Calu3 (cell line): ENCODE data around the gene CCSER1. TPM values are rescaled to one million over a fixed set of nuclear protein-coding genes. Genes with fewer than 3 reads are reported as not detected.

Source experiments
- BruUV-seq: library from RNA; stranded (reverse); fragments of 400-500 nt; replicated peaks from 2 replicates; lab custom pipeline; 2021; lab: Mats Ljungman, UMichigan
- CTCF ChIA-PET: fragments of 300-600 bp; sonication (Branson Sonifier 250); formaldehyde crosslinking; loops from one replicate; lab custom pipeline; 2022; ENCODE audit warnings: antibody characterized with exemption; lab: Charles Lee
- DNase-seq: peaks from one replicate; pipeline ENCODE4 v3.0.0; 2022
- H3K27ac Mint-ChIP-seq: one replicate; pipeline ENCODE4 v1.8.0; 2022; ENCODE audit warnings: mixed read lengths; ENCODE audit not compliant: unreplicated experiment
- H3K27me3 Mint-ChIP-seq: one replicate; pipeline ENCODE4 v1.8.0; 2022; ENCODE audit warnings: mixed read lengths; ENCODE audit not compliant: unreplicated experiment
- H3K36me3 Mint-ChIP-seq: one replicate; pipeline ENCODE4 v1.8.0; 2022; ENCODE audit warnings: mild to moderate bottlenecking, moderate library complexity, mixed read lengths; ENCODE audit not compliant: insufficient read depth, unreplicated experiment
- H3K4me1 Mint-ChIP-seq: one replicate; pipeline ENCODE4 v1.8.0; 2022; ENCODE audit warnings: mild to moderate bottlenecking, low read depth, mixed read lengths; ENCODE audit not compliant: unreplicated experiment
- H3K4me3 Mint-ChIP-seq: one replicate; pipeline ENCODE4 v1.8.0; 2022; ENCODE audit warnings: mild to moderate bottlenecking, low read depth, moderate library complexity, mixed read lengths; ENCODE audit not compliant: unreplicated experiment
- H3K9me3 Mint-ChIP-seq: one replicate; pipeline ENCODE4 v1.8.0; 2022; ENCODE audit warnings: low read depth, mixed read lengths; ENCODE audit not compliant: unreplicated experiment
- CTCF ChIP-seq: fragments of 200-600 bp; IDR thresholded peaks from one replicate; pipeline ENCODE4 v1.8.0; 2022; ENCODE audit warnings: antibody characterized with exemption; ENCODE audit not compliant: unreplicated experiment
- intact Hi-C: fragments of 100-400 bp; cut with micrococcal nuclease; formaldehyde crosslinking; loops from one replicate; pipeline ENCODE4 v1.10.0; 2022; ENCODE audit not compliant: unreplicated experiment
- total RNA-seq: library from RNA; stranded (reverse); gene quantifications from 2 replicates; pipeline ENCODE4 v1.2.3, GENCODE V29; 2022

Gene CCSER1
- total RNA-seq, 1 experiment from 2014 or later: 6.2 TPM

- H3K27ac Mint-ChIP-seq: no peak overlapping the region
Measured at GRCh38 chr4:90994851-90995574, 867.8 kb downstream of the CCSER1 start.

GRCh38 chr4:90995996-90996395, 868.8 kb downstream of the CCSER1 start:
- no peak for DNase-seq
- BruUV-seq: no TSS peak
- TF ChIP-seq CTCF: no peak
- H3K27ac Mint-ChIP-seq: no peak overlapping the region
- H3K36me3 Mint-ChIP-seq: no peaks in the 10 kb centered on the region
- H3K4me3 Mint-ChIP-seq: no peak overlapping the region
- H3K9me3 Mint-ChIP-seq: no peaks in the 10 kb centered on the region
- intact Hi-C loops: no loop called here
- no peaks in the 10 kb centered on the region for H3K4me1 Mint-ChIP-seq
- no peaks in the 10 kb centered on the region for H3K27me3 Mint-ChIP-seq
- CTCF ChIA-PET: no interaction called here

More at GRCh38 chr4:90994851-90995574, 867.8 kb downstream of the CCSER1 start:
- Mint-ChIP-seq H3K4me1 (no peaks in the 10 kb centered on the region), H3K4me3 (no peak overlapping the region), H3K9me3 (no peaks in the 10 kb centered on the region), H3K36me3 (no peaks in the 10 kb centered on the region), H3K27me3 (no peaks in the 10 kb centered on the region)
- BruUV-seq: no TSS peak
- CTCF ChIA-PET: no interaction called here
- no peak for DNase-seq
- no peak for TF ChIP-seq CTCF
- intact Hi-C loops: no loop called here

- no peak for DNase-seq
- H3K9me3 Mint-ChIP-seq: no peaks in the 10 kb centered on the region
- CTCF ChIA-PET: no interaction called here
- no peaks in the 10 kb centered on the region for H3K4me1 Mint-ChIP-seq
- TF ChIP-seq CTCF: no peak
- no TSS peak for BruUV-seq
- intact Hi-C loops: no loop called here
- H3K27me3 Mint-ChIP-seq: no peaks in the 10 kb centered on the region
- H3K27ac Mint-ChIP-seq: peak overlapping the region; percentile 6
- H3K36me3 Mint-ChIP-seq: no peaks in the 10 kb centered on the region
- no peak overlapping the region for H3K4me3 Mint-ChIP-seq
Measured at GRCh38 chr4:90996813-90997212, 869.6 kb downstream of the CCSER1 start.

- CTCF ChIA-PET: no interaction called here
- no TSS peak for BruUV-seq
Measured at GRCh38 chr4:91015861-91016260, 888.7 kb downstream of the CCSER1 start.

More at GRCh38 chr4:91015861-91016260, 888.7 kb downstream of the CCSER1 start:
- intact Hi-C loops: no loop called here
- H3K9me3 Mint-ChIP-seq: no peaks in the 10 kb centered on the region
- H3K4me1 Mint-ChIP-seq: no peaks in the 10 kb centered on the region
- H3K4me3 Mint-ChIP-seq: no peak overlapping the region
- H3K36me3 Mint-ChIP-seq: no peaks in the 10 kb centered on the region
- no peaks in the 10 kb centered on the region for H3K27me3 Mint-ChIP-seq
- TF ChIP-seq CTCF: no peak
- H3K27ac Mint-ChIP-seq: no peak overlapping the region
- DNase-seq: no peak
